NCI-H146 treated with DMSO at 0.1 percent for 48 hours (cell line): Measurements from ENCODE around the gene TGFB1I1.
"Not testable (repeated sequence)": the region's sequence is repeated elsewhere in the genome, so short reads cannot be mapped to it uniquely, and the experiment has no call there.

Experiments used
- DNase-seq: peaks from one replicate; lab custom pipeline; 2025; ENCODE audit not compliant: unreplicated experiment; lab: John Stamatoyannopoulos, UW

Gene TGFB1I1

GRCh38 chr16:31467858-31468257, 4.1 kb upstream of the TGFB1I1 start:
- DNase-seq: no peak

- no peak for DNase-seq
Observed at GRCh38 chr16:31470615-31471014, 1.3 kb upstream of the TGFB1I1 start.

- DNase-seq: no peak
Observed at GRCh38 chr16:31471241-31471874, 594 bp upstream of the TGFB1I1 start.

GRCh38 chr16:31472709-31473203, 804 bp downstream of the TGFB1I1 start:
- DNase-seq: peak; percentile 64

- DNase-seq: no peak
Observed at GRCh38 chr16:31473264-31473984, 1.5 kb downstream of the TGFB1I1 start.

GRCh38 chr16:31474173-31474714, 2.3 kb downstream of the TGFB1I1 start:
- DNase-seq: no peak

- no peak for DNase-seq
Observed at GRCh38 chr16:31474773-31475738, 3.1 kb downstream of the TGFB1I1 start.

GRCh38 chr16:31475946-31476302, 4.0 kb downstream of the TGFB1I1 start:
- no peak for DNase-seq

GRCh38 chr16:31476303-31477219, 4.6 kb downstream of the TGFB1I1 start:
- no peak for DNase-seq

GRCh38 chr16:31477220-31478216, 5.6 kb downstream of the TGFB1I1 start:
- no peak for DNase-seq

GRCh38 chr16:31478956-31479355, 7.0 kb downstream of the TGFB1I1 start:
- no peak for DNase-seq

GRCh38 chr16:31479751-31480150, 7.8 kb downstream of the TGFB1I1 start:
- no peak for DNase-seq

- DNase-seq: no peak
Observed at GRCh38 chr16:31480851-31481536, 9.0 kb downstream of the TGFB1I1 start.

GRCh38 chr16:31483081-31483480, 11.1 kb downstream of the TGFB1I1 start, which contains the start of gene SLC5A2:
SLC5A2 (plus strand) TSS chr16:31483123; CDS start chr16:31483137, 14 bp downstream.
- no peak for DNase-seq

- not testable (repeated sequence) for DNase-seq
Observed at GRCh38 chr16:31484048-31484447, 12.1 kb downstream of the TGFB1I1 start.

- DNase-seq: no peak
Observed at GRCh38 chr16:31484491-31485171, 12.7 kb downstream of the TGFB1I1 start.

- DNase-seq: no peak
Observed at GRCh38 chr16:31485571-31485970, 13.6 kb downstream of the TGFB1I1 start.

- DNase-seq: no peak
Observed at GRCh38 chr16:31486045-31486444, 14.1 kb downstream of the TGFB1I1 start.
